Activated CD4-positive, alpha-beta T cell treated with anti-CD3 and anti-CD28 coated beads, Interleukin-2, Interleukin-4, amounts not matched to agents 100 ng/mL and 50 ng/mL, durations not matched to agents 16 hours and 8 hours (primary cell): ENCODE results near the gene COX6B2.
"Not testable (repeated sequence)": the region's sequence is repeated elsewhere in the genome, so short reads cannot be mapped to it uniquely, and the experiment has no call there.

ENCODE experiments used
- DNase-seq: peaks from one replicate; pipeline ENCODE4 v3.0.0-alpha.2; 2020; ENCODE audit warnings: low spot score

Gene COX6B2

GRCh38 chr19:55341595-55342531, 12.7 kb downstream of the COX6B2 start:
- no peak for DNase-seq

GRCh38 chr19:55341171-55341588, 13.3 kb downstream of the COX6B2 start:
- peak; percentile 56 for DNase-seq

- DNase-seq: no peak
These were observed 13.8 kb downstream of the COX6B2 start for GRCh38 chr19:55340784-55341147.

GRCh38 chr19:55339889-55340783, 14.4 kb downstream of the COX6B2 start:
- DNase-seq: no peak

GRCh38 chr19:55339105-55339888, 15.2 kb downstream of the COX6B2 start, which contains the start of gene KMT5C:
Gene KMT5C, plus strand, starts transcription at chr19:55339876. Its CDS starts 2,061 bp downstream, at chr19:55341937.
- DNase-seq: peak; percentile 100

- DNase-seq: no peak
These were observed 18.4 kb downstream of the COX6B2 start for GRCh38 chr19:55336101-55336500.

- no peak for DNase-seq
These were observed 20.6 kb downstream of the COX6B2 start for GRCh38 chr19:55333870-55334269.

- DNase-seq: not testable (repeated sequence)
These were observed 24.7 kb downstream of the COX6B2 start for GRCh38 chr19:55329791-55330190.

- DNase-seq: not testable (repeated sequence)
These were observed 25.7 kb downstream of the COX6B2 start for GRCh38 chr19:55328774-55329318.

- no peak for DNase-seq
These were observed 29.3 kb downstream of the COX6B2 start, which contains the start of gene TMEM150B for GRCh38 chr19:55325172-55325571. Gene TMEM150B, minus strand, starts transcription at chr19:55325341. Its CDS starts 4,305 bp downstream, at chr19:55321036.

GRCh38 chr19:55324662-55325061, 29.9 kb downstream of the COX6B2 start:
- DNase-seq: no peak

- DNase-seq: no peak
These were observed 32.2 kb downstream of the COX6B2 start for GRCh38 chr19:55322204-55322885.

- DNase-seq: no peak
These were observed 32.9 kb downstream of the COX6B2 start for GRCh38 chr19:55321466-55322137.

- DNase-seq: no peak
These were observed 33.6 kb downstream of the COX6B2 start for GRCh38 chr19:55320844-55321419.

- no peak for DNase-seq
These were observed 34.7 kb downstream of the COX6B2 start for GRCh38 chr19:55319785-55320184.

GRCh38 chr19:55316646-55317045, 37.9 kb downstream of the COX6B2 start:
- DNase-seq: no peak

GRCh38 chr19:55315956-55316525, 38.5 kb downstream of the COX6B2 start:
- DNase-seq: no peak

- DNase-seq: no peak
These were observed 40.1 kb downstream of the COX6B2 start for GRCh38 chr19:55314396-55314795.
